T-helper 2 cell treated with Interferon-gamma antibody and Interleukin-4, amounts not matched to agents 100 ng/mL and 5 ng/mL, for 36 hours (primary cell): ENCODE data around the gene CEP76. TPM values are rescaled to one million over a fixed set of nuclear protein-coding genes. Genes with fewer than 3 reads are reported as not detected.

Experiments used
- intact Hi-C: fragments of 100-400 bp; cut with micrococcal nuclease; formaldehyde crosslinking; loops from one replicate; pipeline ENCODE4 v1.15.1; 2023
- total RNA-seq: library from RNA; stranded (reverse); gene quantifications from 2 replicates; pipeline ENCODE4 v1.2.3, GENCODE V29; 2022

CEP76 gene
- 13.9 and 14.5 TPM in 2 replicates for total RNA-seq

- intact Hi-C loops, result loop anchor here (1.0 to 10.0 kb wide), 6 partner anchors 182 to 432 kb away; partner anchors contain the start of genes AFG3L2, CEP192, PTPN2 and SEH1L
Observed at GRCh38 chr18:12702221-12703095, at the start of gene CEP76, which contains the start of gene PSMG2. TSS of gene CEP76 (minus strand) at chr18:12702723. CDS start at chr18:12702548, 175 bp downstream. TSS of gene PSMG2 (plus strand) at chr18:12703042. CDS start at chr18:12703108, 66 bp downstream.

GRCh38 chr18:12751891-12752290 is 49.4 kb upstream of the CEP76 start:
- intact Hi-C loops, result no loop called here

- intact Hi-C loops, result no loop called here
Observed at GRCh38 chr18:12751503-12751884, 49.0 kb upstream of the CEP76 start.

GRCh38 chr18:12750715-12751502 is 48.4 kb upstream of the CEP76 start:
- intact Hi-C loops, result no loop called here

- intact Hi-C loops, result no loop called here
Observed at GRCh38 chr18:12750076-12750714, 47.7 kb upstream of the CEP76 start.

- intact Hi-C loops, result no loop called here
Observed at GRCh38 chr18:12749121-12749520, 46.6 kb upstream of the CEP76 start.

GRCh38 chr18:12748671-12749070 is 46.1 kb upstream of the CEP76 start:
- intact Hi-C loops, result no loop called here

GRCh38 chr18:12747530-12748315 is 45.2 kb upstream of the CEP76 start:
- intact Hi-C loops, result no loop called here

- intact Hi-C loops, result no loop called here
Observed at GRCh38 chr18:12745095-12745795, 42.7 kb upstream of the CEP76 start.

- intact Hi-C loops, result loop anchor here (1.0 kb wide), 2 partner anchors 150 to 190 kb away; no protein-coding TSS in a partner anchor
Observed at GRCh38 chr18:12744103-12744502, 41.6 kb upstream of the CEP76 start.

GRCh38 chr18:12742453-12742852 is 39.9 kb upstream of the CEP76 start:
- intact Hi-C loops, result no loop called here

- intact Hi-C loops, result no loop called here
Observed at GRCh38 chr18:12741351-12741750, 38.8 kb upstream of the CEP76 start.

- intact Hi-C loops, result no loop called here
Observed at GRCh38 chr18:12737243-12737902, 34.9 kb upstream of the CEP76 start.

- intact Hi-C loops, result loop anchor here (1.0 kb wide), 2 partner anchors 166 to 207 kb away; no protein-coding TSS in a partner anchor
Observed at GRCh38 chr18:12726774-12727550, 24.4 kb upstream of the CEP76 start.

- intact Hi-C loops, result no loop called here
Observed at GRCh38 chr18:12726331-12726730, 23.8 kb upstream of the CEP76 start.

GRCh38 chr18:12722731-12723130 is 20.2 kb upstream of the CEP76 start:
- intact Hi-C loops, result no loop called here

- intact Hi-C loops, result no loop called here
Observed at GRCh38 chr18:12721495-12722275, 19.2 kb upstream of the CEP76 start.

GRCh38 chr18:12711446-12711845 is 8.9 kb upstream of the CEP76 start:
- intact Hi-C loops, result no loop called here
